OCI-LY3 (cell line): ENCODE results near the gene TTC7B.
A peak's percentile ranks its signal among the peaks of the same experiment; 100 is the strongest.

ENCODE experiments used
- H2AFZ ChIP-seq: fragments of 200-600, 300-600 bp; shearing (Covaris generic); 2 replicates; pipeline ENCODE4 v1.6.0; 2014; ENCODE audit warnings: antibody characterized with exemption, low read depth, low read length
- H3K27ac ChIP-seq: fragments of 200-600, 300-600 bp; sonication (generic); 2 replicates; pipeline ENCODE4 v1.5.1; 2014; ENCODE audit warnings: mild to moderate bottlenecking, low read length, moderate library complexity, mixed read lengths
- H3K27me3 ChIP-seq: fragments of 200-600, 300-600 bp; sonication (generic); 2 replicates; pipeline ENCODE4 v1.6.1; 2014; ENCODE audit warnings: low read depth, low read length, mixed read lengths
- H3K36me3 ChIP-seq: fragments of 200-600, 300-600 bp; sonication (generic); replicated peaks from 2 replicates; pipeline ENCODE3; 2014; ENCODE audit warnings: low read depth, low read length, mixed read lengths
- H3K4me1 ChIP-seq: fragments of 300-600, 200-600 bp; sonication (generic); 2 replicates; pipeline ENCODE4 v1.6.1; 2014; ENCODE audit warnings: low read length, mixed read lengths
- H3K4me2 ChIP-seq: fragments of 200-600, 300-600 bp; sonication (generic); 2 replicates; pipeline ENCODE4 v1.6.1; 2014; ENCODE audit warnings: low read length, mixed read lengths
- H3K4me3 ChIP-seq: fragments of 300-600, 200-600 bp; sonication (generic); 2 replicates; pipeline ENCODE4 v1.5.1; 2014; ENCODE audit warnings: antibody characterized with exemption, mild to moderate bottlenecking, low read length, moderate library complexity
- H3K79me2 ChIP-seq: fragments of 300-600, 200-600 bp; shearing (Covaris generic); 2 replicates; pipeline ENCODE4 v1.6.1; 2014; ENCODE audit warnings: mild to moderate bottlenecking, low read length, mixed read lengths
- H3K9ac ChIP-seq: fragments of 300-600, 200-600 bp; shearing (Covaris generic); 2 replicates; pipeline ENCODE4 v1.6.0; 2014; ENCODE audit warnings: mild to moderate bottlenecking, low read length, moderate library complexity
- H3K9me3 ChIP-seq: fragments of 200-600, 300-600 bp; shearing (Covaris generic); 2 replicates; pipeline ENCODE4 v1.6.1; 2014; ENCODE audit warnings: low read length, mixed read lengths; ENCODE audit not compliant: insufficient read depth
- H4K20me1 ChIP-seq: fragments of 200-600, 300-600 bp; sonication (generic); 2 replicates; pipeline ENCODE4 v1.6.1; 2016; ENCODE audit warnings: low read length, mixed read lengths; ENCODE audit not compliant: insufficient read depth
- EZH2phosphoT487 ChIP-seq: fragments of 200-600 bp; shearing (Covaris generic); IDR thresholded peaks from 2 replicates; pipeline ENCODE4 v1.6.1; 2018; ENCODE audit warnings: antibody characterized with exemption, mixed run types, low read depth
- TF ChIP-seq, protein P1 (sequence below): fragments of 200-600, 300-600 bp; sonication (generic); IDR thresholded peaks from 2 replicates; pipeline ENCODE4 v1.5.1; 2014; ENCODE audit warnings: antibody characterized with exemption, low read length, low read depth

Gene TTC7B

DNA sequence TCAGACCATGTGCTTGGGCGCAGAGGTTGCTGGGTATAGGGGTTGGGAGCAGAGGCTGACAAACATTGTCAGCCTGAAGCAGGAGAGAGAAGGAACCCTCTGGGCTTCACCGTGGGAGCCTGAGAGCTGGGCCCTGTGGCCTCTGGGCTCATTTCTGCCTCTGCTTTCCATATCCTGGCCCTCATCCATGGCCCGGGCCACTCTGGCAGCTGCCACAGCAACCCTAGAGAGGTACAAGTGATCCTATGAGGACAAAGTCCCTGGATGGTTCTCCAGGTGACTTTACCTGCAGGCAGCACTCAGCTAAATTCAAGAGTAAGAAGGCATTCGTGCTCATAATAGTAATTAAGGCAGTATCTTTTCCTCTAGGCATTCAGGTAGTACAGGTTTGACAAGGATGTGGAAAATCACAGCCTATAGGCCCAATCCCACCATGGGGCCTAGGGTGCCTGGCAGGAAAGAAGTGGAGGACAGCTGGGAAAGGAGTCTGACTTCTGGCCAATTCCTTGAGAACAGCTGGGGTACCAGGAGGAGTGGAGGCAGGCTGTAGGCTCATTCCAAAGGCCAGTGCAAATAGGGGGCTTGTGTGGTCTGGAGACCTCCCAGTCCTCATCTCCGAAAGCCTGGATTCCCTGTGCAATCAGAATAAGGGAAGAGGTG, 3.6 kb upstream of the TTC7B start:
- TF ChIP-seq, protein P1, sequence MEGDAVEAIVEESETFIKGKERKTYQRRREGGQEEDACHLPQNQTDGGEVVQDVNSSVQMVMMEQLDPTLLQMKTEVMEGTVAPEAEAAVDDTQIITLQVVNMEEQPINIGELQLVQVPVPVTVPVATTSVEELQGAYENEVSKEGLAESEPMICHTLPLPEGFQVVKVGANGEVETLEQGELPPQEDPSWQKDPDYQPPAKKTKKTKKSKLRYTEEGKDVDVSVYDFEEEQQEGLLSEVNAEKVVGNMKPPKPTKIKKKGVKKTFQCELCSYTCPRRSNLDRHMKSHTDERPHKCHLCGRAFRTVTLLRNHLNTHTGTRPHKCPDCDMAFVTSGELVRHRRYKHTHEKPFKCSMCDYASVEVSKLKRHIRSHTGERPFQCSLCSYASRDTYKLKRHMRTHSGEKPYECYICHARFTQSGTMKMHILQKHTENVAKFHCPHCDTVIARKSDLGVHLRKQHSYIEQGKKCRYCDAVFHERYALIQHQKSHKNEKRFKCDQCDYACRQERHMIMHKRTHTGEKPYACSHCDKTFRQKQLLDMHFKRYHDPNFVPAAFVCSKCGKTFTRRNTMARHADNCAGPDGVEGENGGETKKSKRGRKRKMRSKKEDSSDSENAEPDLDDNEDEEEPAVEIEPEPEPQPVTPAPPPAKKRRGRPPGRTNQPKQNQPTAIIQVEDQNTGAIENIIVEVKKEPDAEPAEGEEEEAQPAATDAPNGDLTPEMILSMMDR: no peak
- no peak for TF ChIP-seq EZH2phosphoT487
- Histone ChIP-seq H2AFZ (no peak overlapping the region), H3K4me1 (peaks cover 9% of the 10 kb centered on the region), H3K4me3 (no peak overlapping the region), H3K9me3 (no peaks in the 10 kb centered on the region), H4K20me1 (no peaks in the 10 kb centered on the region), H3K4me2 (no peak overlapping the region), H3K27me3 (no peaks in the 10 kb centered on the region; the same call in 1 of the 2 replicates), H3K27ac (no peak overlapping the region), H3K36me3 (no peaks in the 10 kb centered on the region), H3K9ac (no peak overlapping the region), H3K79me2 (peaks cover 7% of the 10 kb centered on the region; the same call in 1 of the 2 replicates)

DNA sequence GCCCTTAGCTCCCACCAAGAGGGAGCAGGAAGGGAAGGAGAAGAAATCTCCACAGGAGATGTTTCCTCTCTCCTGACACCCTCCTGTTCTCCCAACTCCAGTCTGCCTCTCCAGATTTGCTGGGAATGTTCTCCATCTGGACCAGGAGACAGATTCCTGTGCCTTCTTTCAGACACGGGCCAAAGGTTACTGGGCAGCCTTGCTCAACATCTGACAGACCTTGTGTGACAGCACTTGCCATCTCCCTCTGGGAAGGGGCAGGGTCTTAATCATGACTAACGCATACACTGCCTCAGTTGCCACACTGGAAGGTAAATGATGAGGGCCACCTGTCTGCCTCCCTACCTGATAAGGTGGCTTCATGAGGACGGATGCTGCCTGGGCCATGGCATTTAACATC, 2.5 kb upstream of the TTC7B start:
- no peak overlapping the region for H3K27ac ChIP-seq
- H4K20me1 ChIP-seq: no peaks in the 10 kb centered on the region
- no peaks in the 10 kb centered on the region for H3K36me3 ChIP-seq
- H3K9ac ChIP-seq: no peak overlapping the region
- no peak overlapping the region for H2AFZ ChIP-seq
- no peak overlapping the region for H3K4me3 ChIP-seq
- TF ChIP-seq EZH2phosphoT487: no peak
- TF ChIP-seq, protein P1: no peak
- peaks cover 7% of the 10 kb centered on the region for H3K79me2 ChIP-seq
- H3K4me1 ChIP-seq: peaks cover 9% of the 10 kb centered on the region
- no peaks in the 10 kb centered on the region for H3K9me3 ChIP-seq
- no peak overlapping the region for H3K4me2 ChIP-seq
- no peaks in the 10 kb centered on the region; the same call in 1 of the 2 replicates for H3K27me3 ChIP-seq

DNA sequence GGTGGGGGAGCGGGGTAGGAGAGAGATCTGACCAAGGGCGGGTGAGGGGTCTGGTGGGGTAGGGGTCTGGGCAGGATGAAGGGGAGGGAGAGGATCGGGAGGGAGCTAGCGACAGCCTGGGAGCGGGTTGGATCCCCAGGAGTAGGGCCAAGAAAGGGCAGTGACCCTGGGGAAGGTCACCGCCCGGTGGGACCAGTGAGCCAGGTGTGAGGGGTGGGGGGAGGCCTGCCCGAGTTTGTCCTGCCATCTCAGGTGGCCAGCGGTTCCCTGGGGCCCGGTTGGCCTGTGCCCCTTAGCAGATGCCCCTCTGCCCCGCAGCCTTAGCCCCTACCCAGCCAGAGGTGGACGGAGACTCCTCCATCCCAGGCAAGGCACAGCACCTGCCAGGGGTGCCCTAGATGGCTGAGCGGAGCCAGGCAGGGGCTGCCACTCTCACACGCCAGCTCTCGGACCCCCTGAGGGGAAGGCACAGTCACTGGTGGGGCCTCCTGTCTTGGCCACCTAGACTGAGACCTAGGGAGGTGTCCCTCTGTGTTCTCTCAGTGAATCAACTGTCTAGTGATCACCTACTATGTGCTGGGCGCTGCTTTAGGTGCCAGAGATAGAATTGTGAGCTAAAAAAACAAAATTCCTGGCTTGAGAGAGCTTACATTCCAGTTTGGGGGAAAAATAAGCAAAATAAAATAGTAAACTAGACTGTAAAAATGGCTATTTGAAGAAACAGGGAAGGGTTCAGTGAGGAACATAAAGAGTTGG, 629 bp upstream of the TTC7B start:
- Histone ChIP-seq H3K9ac (peak overlapping the region; percentile 18), H3K4me3 (peak overlapping the region; percentile 68), H4K20me1 (no peaks in the 10 kb centered on the region), H3K4me2 (peak overlapping the region; percentile 47), H3K36me3 (no peaks in the 10 kb centered on the region), H3K27me3 (no peaks in the 10 kb centered on the region; the same call in 1 of the 2 replicates), H3K9me3 (no peaks in the 10 kb centered on the region), H3K4me1 (peaks cover 9% of the 10 kb centered on the region), H3K27ac (no peak overlapping the region), H2AFZ (peak overlapping the region; percentile 51), H3K79me2 (peaks cover 7% of the 10 kb centered on the region)
- TF ChIP-seq, protein P1: no peak
- no peak for TF ChIP-seq EZH2phosphoT487

DNA sequence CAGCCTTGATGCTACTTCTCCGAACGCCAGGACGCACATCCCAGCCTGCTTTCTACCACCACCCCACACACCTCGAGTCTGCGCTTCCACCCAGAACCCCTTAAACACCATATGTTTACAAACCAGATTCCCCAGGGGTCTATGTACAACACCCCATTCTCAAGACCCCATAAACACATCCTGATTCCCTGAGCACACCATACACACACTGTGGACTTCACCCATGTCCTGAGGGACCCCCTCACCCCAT, 733 bp downstream of the TTC7B start:
- Histone ChIP-seq H4K20me1 (no peaks in the 10 kb centered on the region), H3K4me2 (peak overlapping the region; percentile 84), H3K27me3 (no peaks in the 10 kb centered on the region; the same call in 1 of the 2 replicates), H3K4me3 (peak overlapping the region; percentile 91), H3K9me3 (no peaks in the 10 kb centered on the region), H3K9ac (peak overlapping the region; percentile 66), H3K36me3 (no peaks in the 10 kb centered on the region), H3K4me1 (peaks cover 9% of the 10 kb centered on the region), H3K79me2 (peaks cover 7% of the 10 kb centered on the region), H2AFZ (peak overlapping the region; percentile 55), H3K27ac (no peak overlapping the region)
- TF ChIP-seq, protein P1: no peak
- no peak for TF ChIP-seq EZH2phosphoT487
